HuH-7.5 (cell line): ENCODE measurements around the gene ZFX.

Experiments
- DNase-seq: peaks from one replicate; pipeline ENCODE4 v3.0.0; 2011; ENCODE audit warnings: low spot score

The ZFX gene

GRCh38 chrX:24202465-24203031 is 53.0 kb downstream of the ZFX start:
- DNase-seq: no peak

- no peak for DNase-seq
These were observed 53.7 kb downstream of the ZFX start for GRCh38 chrX:24203072-24203808.

- DNase-seq: no peak
These were observed 54.8 kb downstream of the ZFX start for GRCh38 chrX:24204331-24204730.

- DNase-seq: no peak
These were observed 55.4 kb downstream of the ZFX start for GRCh38 chrX:24204958-24205357.

GRCh38 chrX:24207826-24208225 is 58.3 kb downstream of the ZFX start:
- DNase-seq: no peak

GRCh38 chrX:24208496-24209240 is 59.1 kb downstream of the ZFX start:
- no peak for DNase-seq

- DNase-seq: no peak
These were observed 60.7 kb downstream of the ZFX start for GRCh38 chrX:24210190-24210589.

- no peak for DNase-seq
These were observed 65.0 kb downstream of the ZFX start for GRCh38 chrX:24214568-24214967.

- DNase-seq: no peak
These were observed 65.7 kb downstream of the ZFX start for GRCh38 chrX:24215272-24215671.

GRCh38 chrX:24216037-24216436 is 66.5 kb downstream of the ZFX start:
- DNase-seq: no peak

- DNase-seq: no peak
These were observed 67.3 kb downstream of the ZFX start for GRCh38 chrX:24216827-24217226.

GRCh38 chrX:24219320-24219719 is 69.8 kb downstream of the ZFX start:
- DNase-seq: no peak

- no peak for DNase-seq
These were observed 72.3 kb downstream of the ZFX start for GRCh38 chrX:24221872-24222271.

- no peak for DNase-seq
These were observed 75.7 kb downstream of the ZFX start for GRCh38 chrX:24225265-24225664.

- DNase-seq: no peak
These were observed 76.6 kb downstream of the ZFX start for GRCh38 chrX:24226176-24226575.

GRCh38 chrX:24228596-24228995 is 79.1 kb downstream of the ZFX start:
- DNase-seq: no peak

- no peak for DNase-seq
These were observed 79.9 kb downstream of the ZFX start for GRCh38 chrX:24229400-24229879.

- no peak for DNase-seq
These were observed 80.4 kb downstream of the ZFX start for GRCh38 chrX:24229976-24230375.

GRCh38 chrX:24231131-24231540 is 81.6 kb downstream of the ZFX start:
- DNase-seq: no peak

GRCh38 chrX:24231641-24232179 is 82.2 kb downstream of the ZFX start:
- no peak for DNase-seq

GRCh38 chrX:24232796-24233195 is 83.3 kb downstream of the ZFX start:
- no peak for DNase-seq

GRCh38 chrX:24235084-24235710 is 85.7 kb downstream of the ZFX start:
- no peak for DNase-seq
